Left lobe of liver (tissue), 2 donors: Measurements from ENCODE around the gene THSD7A. TPM values are rescaled to one million over a fixed set of nuclear protein-coding genes. Genes with fewer than 3 reads are reported as not detected.

Source experiments
- ATAC-seq: fragments of 200-7000 bp; cut with Tn5 transposase; one replicate; pipeline ENCODE4 v1.9.1; 2020; ENCODE audit warnings: mild to moderate bottlenecking, moderate library complexity
- DNase-seq: peaks from one replicate; pipeline ENCODE4 v3.0.0-alpha.2; 2020; ENCODE audit warnings: low spot score
- total RNA-seq: library from RNA; stranded (reverse); gene quantifications from one replicate; pipeline ENCODE4 v1.2.1, GENCODE V29; 2021
- donor health status: DM: no; HTN: no; CAD: no; lungs with moderate emphysema.
- donor health status: DM: no; HTN: yes; CAD: no.

THSD7A gene
- total RNA-seq, 1 donor from 2014 or later = 1.6 TPM

- ATAC-seq = no peak
Measured at GRCh38 chr7:11754123-11754522, 77.9 kb downstream of the THSD7A start.

GRCh38 chr7:11753433-11753832 is 78.6 kb downstream of the THSD7A start:
- ATAC-seq = no peak
- no peak for DNase-seq

More at GRCh38 chr7:11754123-11754522, 77.9 kb downstream of the THSD7A start:
- no peak for DNase-seq

- DNase-seq (no peak), ATAC-seq (no peak)
Measured at GRCh38 chr7:11751807-11752389, 80.1 kb downstream of the THSD7A start.

GRCh38 chr7:11751315-11751714 is 80.7 kb downstream of the THSD7A start:
- ATAC-seq = no peak

GRCh38 chr7:11750191-11750590 is 81.8 kb downstream of the THSD7A start:
- DNase-seq (no peak), ATAC-seq (no peak)

More at GRCh38 chr7:11751315-11751714, 80.7 kb downstream of the THSD7A start:
- DNase-seq = no peak

- DNase-seq (no peak), ATAC-seq (no peak)
Measured at GRCh38 chr7:11749629-11750028, 82.4 kb downstream of the THSD7A start.

- DNase-seq (no peak), ATAC-seq (no peak)
Measured at GRCh38 chr7:11748884-11749283, 83.1 kb downstream of the THSD7A start.

GRCh38 chr7:11747715-11748485 is 84.1 kb downstream of the THSD7A start:
- no peak for ATAC-seq
- DNase-seq = no peak

- DNase-seq = no peak
- no peak for ATAC-seq
Measured at GRCh38 chr7:11746591-11746990, 85.4 kb downstream of the THSD7A start.

GRCh38 chr7:11743548-11743947 is 88.5 kb downstream of the THSD7A start:
- DNase-seq = no peak
- ATAC-seq = no peak

GRCh38 chr7:11743016-11743415 is 89.0 kb downstream of the THSD7A start:
- no peak for ATAC-seq

GRCh38 chr7:11742496-11742895 is 89.5 kb downstream of the THSD7A start:
- DNase-seq = no peak
- ATAC-seq = no peak

More at GRCh38 chr7:11743016-11743415, 89.0 kb downstream of the THSD7A start:
- no peak for DNase-seq

GRCh38 chr7:11737723-11738122 is 94.3 kb downstream of the THSD7A start:
- ATAC-seq (no peak), DNase-seq (no peak)

GRCh38 chr7:11732207-11732606 is 99.8 kb downstream of the THSD7A start:
- DNase-seq (no peak), ATAC-seq (no peak)

GRCh38 chr7:11730725-11731124 is 101.3 kb downstream of the THSD7A start:
- ATAC-seq = no peak
- DNase-seq = no peak

- no peak for DNase-seq
- ATAC-seq = no peak
Measured at GRCh38 chr7:11727864-11728263, 104.1 kb downstream of the THSD7A start.

- no peak for ATAC-seq
- no peak for DNase-seq
Measured at GRCh38 chr7:11726794-11727155, 105.2 kb downstream of the THSD7A start.

- DNase-seq = no peak
- ATAC-seq = no peak
Measured at GRCh38 chr7:11726001-11726793, 105.8 kb downstream of the THSD7A start.

- no peak for DNase-seq
- no peak for ATAC-seq
Measured at GRCh38 chr7:11716185-11716584, 115.8 kb downstream of the THSD7A start.

- ATAC-seq (no peak), DNase-seq (no peak)
Measured at GRCh38 chr7:11714676-11715075, 117.3 kb downstream of the THSD7A start.

GRCh38 chr7:11714205-11714604 is 117.8 kb downstream of the THSD7A start:
- ATAC-seq (no peak), DNase-seq (no peak)

- ATAC-seq (no peak), DNase-seq (no peak)
Measured at GRCh38 chr7:11713352-11713751, 118.6 kb downstream of the THSD7A start.
